ENCODE data around the gene PARL. TPM values are rescaled to one million over a fixed set of nuclear protein-coding genes. Genes with fewer than 3 reads are reported as not detected.

PARL gene
- total RNA-seq, 1 experiment from 2014 or later, result 69.7 TPM

DNA sequence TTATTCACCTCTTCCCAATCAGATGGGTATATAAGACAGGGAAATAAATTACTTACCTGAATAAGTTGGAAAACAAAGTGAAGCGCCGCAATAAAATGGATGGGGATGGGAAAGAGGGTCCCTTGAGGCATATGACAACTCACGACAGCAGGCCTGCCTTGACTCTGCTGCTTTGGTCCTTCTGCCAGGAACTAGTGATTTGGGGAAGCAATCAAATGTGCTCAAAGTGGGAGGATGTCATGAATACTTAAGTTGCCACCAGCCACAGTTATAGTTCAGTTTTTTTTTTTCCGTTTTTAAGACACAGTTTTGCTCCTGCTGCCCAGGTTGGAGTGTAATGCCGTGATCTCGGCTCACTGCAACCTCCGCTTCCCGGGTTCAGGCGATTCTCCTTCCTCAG is 4.6 kb downstream of the PARL start:
- no peak overlapping the region for H3K4me3 ChIP-seq (replicated peaks in 1 of 2; ENCODE audit: low read depth in 1 of 2, low read length in 2 of 2)
- TF ChIP-seq POLR2AphosphoS5 (IDR thresholded peaks at IDR 0.05; ENCODE audit: low read depth, low read length) (no peak), RAD21 (IDR thresholded peaks at IDR 0.05; ENCODE audit: low read depth) (no peak), JUND (IDR thresholded peaks at IDR 0.05) (no peak), ZFX (IDR thresholded peaks at IDR 0.05) (no peak), TCF7L2 (IDR thresholded peaks at IDR 0.05; ENCODE audit: borderline replicate concordance, extremely low read depth, insufficient read depth, insufficient read length) (no peak), ELF1 (IDR thresholded peaks at IDR 0.05; ENCODE audit: borderline replicate concordance, low read depth) (no peak), EZH2phosphoT487 (IDR thresholded peaks at IDR 0.05; ENCODE audit: borderline replicate concordance) (no peak), EGR1 (IDR thresholded peaks at IDR 0.05; ENCODE audit: low read depth) (no peak), ZBTB33 (IDR thresholded peaks at IDR 0.05; ENCODE audit: extremely low read depth, insufficient replicate concordance, low read length) (no peak), EZH2 (IDR thresholded peaks at IDR 0.05) (no peak), CBX3 (IDR thresholded peaks at IDR 0.05; ENCODE audit: low read depth) (no peak), FOSL1 (IDR thresholded peaks at IDR 0.05; ENCODE audit: low read depth) (no peak), ZNF274 (IDR thresholded peaks at IDR 0.05; ENCODE audit: low read depth, low read length) (no peak), POLR2A (IDR thresholded peaks at IDR 0.05; ENCODE audit: borderline replicate concordance, extremely low read depth, insufficient read depth, insufficient read length) (no peak), YY1 (IDR thresholded peaks at IDR 0.05; ENCODE audit: extremely low read depth, insufficient replicate concordance, low read depth, low read length) (no peak), CTCF (IDR thresholded peaks at IDR 0.05 in 2 of 3, conservative IDR thresholded peaks at IDR 0.05 in 1 of 3; ENCODE audit: borderline replicate concordance in 1 of 3, insufficient read depth in 1 of 3, low read depth in 2 of 3, low read length in 2 of 3) (no peak), SIN3A (IDR thresholded peaks at IDR 0.05; ENCODE audit: low read depth) (no peak)
- TF ChIP-seq, protein P1, sequence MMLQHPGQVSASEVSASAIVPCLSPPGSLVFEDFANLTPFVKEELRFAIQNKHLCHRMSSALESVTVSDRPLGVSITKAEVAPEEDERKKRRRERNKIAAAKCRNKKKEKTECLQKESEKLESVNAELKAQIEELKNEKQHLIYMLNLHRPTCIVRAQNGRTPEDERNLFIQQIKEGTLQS (IDR thresholded peaks at IDR 0.05), result no peak
- TF ChIP-seq, protein P2, sequence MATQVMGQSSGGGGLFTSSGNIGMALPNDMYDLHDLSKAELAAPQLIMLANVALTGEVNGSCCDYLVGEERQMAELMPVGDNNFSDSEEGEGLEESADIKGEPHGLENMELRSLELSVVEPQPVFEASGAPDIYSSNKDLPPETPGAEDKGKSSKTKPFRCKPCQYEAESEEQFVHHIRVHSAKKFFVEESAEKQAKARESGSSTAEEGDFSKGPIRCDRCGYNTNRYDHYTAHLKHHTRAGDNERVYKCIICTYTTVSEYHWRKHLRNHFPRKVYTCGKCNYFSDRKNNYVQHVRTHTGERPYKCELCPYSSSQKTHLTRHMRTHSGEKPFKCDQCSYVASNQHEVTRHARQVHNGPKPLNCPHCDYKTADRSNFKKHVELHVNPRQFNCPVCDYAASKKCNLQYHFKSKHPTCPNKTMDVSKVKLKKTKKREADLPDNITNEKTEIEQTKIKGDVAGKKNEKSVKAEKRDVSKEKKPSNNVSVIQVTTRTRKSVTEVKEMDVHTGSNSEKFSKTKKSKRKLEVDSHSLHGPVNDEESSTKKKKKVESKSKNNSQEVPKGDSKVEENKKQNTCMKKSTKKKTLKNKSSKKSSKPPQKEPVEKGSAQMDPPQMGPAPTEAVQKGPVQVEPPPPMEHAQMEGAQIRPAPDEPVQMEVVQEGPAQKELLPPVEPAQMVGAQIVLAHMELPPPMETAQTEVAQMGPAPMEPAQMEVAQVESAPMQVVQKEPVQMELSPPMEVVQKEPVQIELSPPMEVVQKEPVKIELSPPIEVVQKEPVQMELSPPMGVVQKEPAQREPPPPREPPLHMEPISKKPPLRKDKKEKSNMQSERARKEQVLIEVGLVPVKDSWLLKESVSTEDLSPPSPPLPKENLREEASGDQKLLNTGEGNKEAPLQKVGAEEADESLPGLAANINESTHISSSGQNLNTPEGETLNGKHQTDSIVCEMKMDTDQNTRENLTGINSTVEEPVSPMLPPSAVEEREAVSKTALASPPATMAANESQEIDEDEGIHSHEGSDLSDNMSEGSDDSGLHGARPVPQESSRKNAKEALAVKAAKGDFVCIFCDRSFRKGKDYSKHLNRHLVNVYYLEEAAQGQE (IDR thresholded peaks at IDR 0.05; ENCODE audit: low read depth), result no peak
- TF ChIP-seq, protein P3, sequence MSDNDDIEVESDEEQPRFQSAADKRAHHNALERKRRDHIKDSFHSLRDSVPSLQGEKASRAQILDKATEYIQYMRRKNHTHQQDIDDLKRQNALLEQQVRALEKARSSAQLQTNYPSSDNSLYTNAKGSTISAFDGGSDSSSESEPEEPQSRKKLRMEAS (IDR thresholded peaks at IDR 0.05), result no peak
- H3K9me2 ChIP-seq (ENCODE audit: insufficient read depth), result no peaks in the 10 kb centered on the region
- H2AFZ ChIP-seq (ENCODE audit: low read depth, low read length, poor library complexity, severe bottlenecking), result no peak overlapping the region
- no peaks in the 10 kb centered on the region for H3K27me3 ChIP-seq (ENCODE audit: insufficient read depth, low read length)
- no peak overlapping the region for H3K4me2 ChIP-seq (ENCODE audit: low read length)
- no peaks in the 10 kb centered on the region for H3K9me3 ChIP-seq (ENCODE audit: control insufficient read depth in 1 of 2, insufficient read depth in 1 of 2, low read depth in 1 of 2, low read length in 2 of 2)
- no peaks in the 10 kb centered on the region for H4K20me1 ChIP-seq (ENCODE audit: insufficient read depth)
- H3K36me3 ChIP-seq (ENCODE audit: control insufficient read depth in 1 of 2, insufficient read depth in 2 of 2, low read length in 2 of 2), result 0 out of 4 replicates have a peak, but pooled peaks cover 0 to 2% of the 10 kb centered on the region in 2 experiments
- POLR2A ChIA-PET, result no interaction called here
- H3K79me2 ChIP-seq (ENCODE audit: insufficient read depth, low read length), result peaks cover 92% of the 10 kb centered on the region
- DNase-seq (ENCODE audit: low read depth, low spot score), result no peak
- H3K27ac ChIP-seq (ENCODE audit: low read depth, low read length), result no peak overlapping the region
- peaks cover 4 to 13% of the 10 kb centered on the region in 2 experiments; a peak in 3 of 4 replicates for H3K4me1 ChIP-seq (ENCODE audit: control insufficient read depth in 1 of 2, insufficient read depth in 2 of 2, low read length in 2 of 2)
- RAD21 ChIA-PET (ENCODE audit: low non-redundant PET in 1 of 2, low total read pairs in 2 of 2, uncharacterized antibody in 2 of 2, unreplicated experiment in 2 of 2), result no interaction called here
- ATAC-seq, result no peak
- BruUV-seq (replicated peaks), result no TSS peak
- intact Hi-C loops (cut with micrococcal nuclease), result loop anchor here (5.0 to 10.0 kb wide), 2 partner anchors 413 to 755 kb away; no protein-coding TSS in a partner anchor
- CTCF ChIA-PET, result no interaction called here
- H3K9ac ChIP-seq (ENCODE audit: low read length), result no peak overlapping the region

Measured in HCT116 (cell line).